CD4-positive, alpha-beta T cell treated with Interleukin-15 for 1 hour (primary cell): ENCODE data around the gene STK10.
"Not testable (repeated sequence)": the region's sequence is repeated elsewhere in the genome, so short reads cannot be mapped to it uniquely, and the experiment has no call there.

Source experiments
- DNase-seq: peaks from one replicate; pipeline ENCODE4 v3.0.0-alpha.2; 2020

Gene STK10

GRCh38 chr5:172164769-172165212 is 23.2 kb downstream of the STK10 start:
- DNase-seq = no peak

DNA sequence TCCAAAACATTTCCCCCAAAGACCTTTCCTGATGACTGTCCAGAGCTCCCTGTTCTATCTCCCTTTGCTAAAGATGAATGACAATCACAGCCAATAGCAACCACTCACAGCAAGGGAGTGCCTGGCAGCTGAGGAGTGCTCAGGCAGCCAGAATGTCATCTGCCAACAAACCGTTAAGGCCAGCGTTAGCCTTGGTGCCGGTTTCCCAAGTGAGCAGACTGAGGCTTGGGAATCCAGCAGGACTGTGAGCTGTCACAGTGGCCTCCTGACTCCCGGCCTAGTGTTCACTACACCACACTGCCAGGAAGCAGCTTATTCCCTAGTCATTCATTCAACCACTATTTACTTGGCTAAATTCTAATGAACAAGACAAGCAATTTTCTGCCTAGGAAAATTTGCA is 24.7 kb downstream of the STK10 start:
- no peak for DNase-seq

DNA sequence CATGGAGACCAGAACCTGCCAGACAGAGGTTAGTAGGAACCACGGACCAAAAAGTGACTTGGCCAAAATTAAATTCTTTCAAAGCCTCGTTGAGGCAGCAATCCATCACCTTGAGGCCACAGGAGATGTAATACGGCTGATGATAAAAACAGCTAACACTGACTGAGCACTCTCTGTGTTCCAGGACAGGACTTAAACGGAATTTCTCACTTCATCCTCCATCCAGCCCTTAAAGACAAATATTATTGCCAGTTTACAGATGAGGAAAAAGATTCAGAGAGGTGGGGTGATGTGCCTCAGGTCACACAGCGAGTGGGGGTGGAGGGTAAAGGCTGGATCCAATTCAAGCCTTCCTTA is 25.1 kb downstream of the STK10 start:
- DNase-seq = no peak

DNA sequence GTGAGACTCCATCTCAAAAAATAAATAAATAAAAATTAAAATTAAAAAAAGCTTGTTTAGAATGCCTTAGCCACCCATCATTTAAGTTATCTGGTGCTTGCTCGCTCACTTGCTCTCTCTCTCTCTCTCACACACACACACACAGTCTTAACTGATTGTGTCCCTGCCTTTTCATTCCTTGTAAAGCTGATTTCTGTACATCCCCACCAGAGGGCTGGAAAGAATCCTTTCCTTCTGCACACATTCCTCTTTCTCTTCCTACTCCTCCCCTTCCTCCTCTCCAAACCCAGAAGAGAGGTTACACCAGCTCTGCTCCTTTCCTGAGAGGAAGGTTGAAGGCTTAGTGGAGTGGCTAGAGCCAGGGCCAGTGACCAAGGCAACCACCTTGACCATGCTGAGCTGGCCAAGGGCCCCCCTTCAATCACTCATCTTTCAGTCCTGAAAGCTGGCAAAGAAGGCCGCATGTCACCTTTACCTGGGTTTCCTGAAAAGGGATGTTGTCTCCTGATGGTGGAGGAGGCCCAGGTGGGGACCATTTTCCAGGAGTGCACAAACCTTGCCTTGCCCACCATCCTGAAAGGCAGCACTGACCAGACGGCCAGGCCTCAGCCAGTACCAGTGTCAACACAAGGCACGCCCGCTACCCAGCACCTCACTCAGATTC is 25.6 kb downstream of the STK10 start:
- no peak for DNase-seq

GRCh38 chr5:172160506-172160905 is 27.5 kb downstream of the STK10 start:
- DNase-seq = no peak

GRCh38 chr5:172159016-172159415 is 29.0 kb downstream of the STK10 start:
- DNase-seq = no peak

DNA sequence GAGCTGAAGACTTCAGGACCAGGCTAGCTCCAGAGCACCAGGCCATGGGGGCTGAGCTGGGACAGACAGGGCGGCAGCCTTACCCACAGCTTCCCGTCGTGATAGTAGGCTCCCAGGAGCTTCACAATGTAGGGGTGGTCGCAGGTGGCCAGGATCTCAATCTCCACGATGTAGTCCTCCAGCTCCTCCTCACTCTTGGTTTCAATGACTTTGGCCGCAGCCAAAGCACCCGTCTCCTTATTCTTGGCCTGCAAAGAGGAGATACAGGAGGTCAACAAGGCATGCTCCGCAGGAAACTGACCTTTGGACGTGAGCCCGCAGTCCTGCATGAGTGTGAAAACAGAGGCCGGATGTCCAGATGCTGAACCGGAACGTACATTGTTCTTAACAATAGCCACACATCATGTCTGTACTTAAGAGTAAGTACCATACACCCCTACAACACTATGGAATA is 31.5 kb downstream of the STK10 start:
- DNase-seq = no peak

GRCh38 chr5:172155101-172155500 is 32.9 kb downstream of the STK10 start:
- DNase-seq = not testable (repeated sequence)

DNA sequence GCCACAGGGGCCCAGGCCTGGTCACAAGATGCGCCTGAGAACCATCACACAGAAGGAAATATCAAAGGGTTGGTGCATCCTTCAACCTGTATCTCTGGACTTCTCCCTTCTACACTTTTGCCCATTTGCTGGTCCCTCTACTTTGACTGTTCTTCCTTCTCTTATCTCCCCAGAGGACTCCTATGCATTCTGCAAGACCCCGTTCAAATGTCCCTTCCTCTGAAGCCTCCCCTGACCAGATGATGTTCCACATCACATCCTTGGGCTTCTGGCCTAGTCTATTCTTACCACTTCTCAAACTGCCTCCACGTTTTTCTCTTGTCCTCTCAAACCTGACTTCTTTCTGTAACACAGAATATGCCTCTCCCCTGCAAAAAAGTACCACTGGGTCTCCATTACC is 34.3 kb downstream of the STK10 start:
- no peak for DNase-seq

DNA sequence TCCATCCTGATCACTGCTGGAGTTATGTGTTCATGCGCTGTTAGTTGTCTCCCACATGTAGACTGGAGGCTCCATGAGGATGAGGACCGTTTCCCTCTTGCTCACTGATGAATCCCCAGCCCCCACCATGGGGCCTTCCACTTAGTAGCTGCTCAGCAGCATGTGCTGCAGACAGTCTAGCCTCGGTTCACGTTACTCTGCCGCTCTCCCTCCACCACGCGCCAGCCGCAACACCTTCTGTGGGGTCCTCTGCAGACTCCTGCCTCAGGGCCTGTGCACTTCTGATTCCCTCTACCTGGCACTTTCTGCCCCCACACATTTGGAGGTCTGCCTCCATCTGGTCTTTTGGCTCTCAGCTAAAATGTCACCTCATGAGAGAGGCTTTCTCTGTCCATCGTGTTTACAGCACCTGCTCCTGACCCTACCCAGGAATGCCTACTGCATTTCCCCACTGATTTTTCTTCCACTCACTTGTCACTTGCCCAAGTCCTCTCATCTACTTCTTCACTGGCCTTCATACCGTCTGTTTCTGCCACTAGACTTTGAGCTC is 36.3 kb downstream of the STK10 start:
- DNase-seq = no peak

DNA sequence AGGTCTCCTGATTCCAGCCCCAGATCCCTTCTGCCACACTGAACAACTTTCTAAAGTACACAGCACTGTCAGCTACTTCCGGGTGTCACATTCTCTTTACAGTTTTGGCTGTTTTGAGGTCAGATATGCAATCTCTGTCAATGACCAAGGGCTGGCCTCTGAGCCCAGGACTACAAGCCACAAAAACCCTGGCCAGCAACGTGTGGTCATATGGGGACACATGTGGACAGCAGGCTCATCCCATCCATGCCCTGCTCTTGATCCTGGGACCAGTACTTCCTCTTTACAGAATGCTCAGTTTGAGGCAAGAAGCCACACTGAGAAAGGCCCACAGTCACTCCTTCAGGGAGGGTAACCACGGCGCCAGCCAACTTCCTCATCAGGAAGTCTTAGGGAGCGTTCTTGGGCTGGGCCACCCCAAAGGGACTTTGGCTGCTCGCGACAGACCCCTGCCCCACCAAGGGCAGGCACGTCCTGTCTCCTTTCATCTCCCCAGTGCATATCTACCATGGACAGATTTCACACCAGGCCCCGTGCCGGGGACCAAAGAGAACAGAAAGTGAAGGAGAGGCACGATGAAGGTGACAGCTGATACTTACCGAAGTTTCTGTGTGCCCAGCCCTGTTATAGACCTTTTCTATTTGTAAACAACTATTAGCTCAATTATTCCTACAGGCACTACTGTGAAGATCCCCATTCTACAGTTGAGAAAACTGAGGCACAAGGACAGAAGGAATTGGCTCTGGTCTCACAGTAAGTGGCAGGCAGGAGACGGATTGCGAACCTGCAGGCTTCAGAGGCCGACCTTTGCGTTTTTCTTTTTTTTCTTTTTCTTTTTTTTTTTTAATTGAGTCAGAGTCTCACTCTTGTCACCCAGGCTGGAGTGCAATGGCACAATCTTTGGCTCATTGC is 37.3 kb downstream of the STK10 start:
- DNase-seq = peak; percentile 68

DNA sequence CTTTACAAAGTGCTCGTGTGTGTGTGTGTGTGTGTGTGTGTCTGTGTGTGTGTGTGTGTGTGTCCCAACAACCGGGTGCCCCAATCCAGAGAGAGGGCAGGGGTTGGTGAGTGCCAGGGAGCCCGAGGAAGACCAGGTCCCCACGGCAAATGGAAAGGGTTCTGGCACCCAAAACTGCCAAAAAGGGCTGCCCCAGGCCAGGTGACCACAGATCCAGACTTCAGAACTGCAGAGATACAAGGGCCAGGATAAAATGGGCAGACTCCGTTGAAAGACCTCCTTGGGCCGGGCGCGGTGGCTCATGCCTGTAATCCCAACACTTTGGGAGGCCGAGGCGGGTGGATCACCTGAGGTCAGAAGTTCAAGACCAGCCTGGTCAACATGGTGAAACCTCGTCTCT is 38.5 kb downstream of the STK10 start:
- not testable (repeated sequence) for DNase-seq

- no peak for DNase-seq
These were observed 39.0 kb downstream of the STK10 start for GRCh38 chr5:172149073-172149472.

- DNase-seq = no peak
These were observed 39.6 kb downstream of the STK10 start for GRCh38 chr5:172148381-172148780.

DNA sequence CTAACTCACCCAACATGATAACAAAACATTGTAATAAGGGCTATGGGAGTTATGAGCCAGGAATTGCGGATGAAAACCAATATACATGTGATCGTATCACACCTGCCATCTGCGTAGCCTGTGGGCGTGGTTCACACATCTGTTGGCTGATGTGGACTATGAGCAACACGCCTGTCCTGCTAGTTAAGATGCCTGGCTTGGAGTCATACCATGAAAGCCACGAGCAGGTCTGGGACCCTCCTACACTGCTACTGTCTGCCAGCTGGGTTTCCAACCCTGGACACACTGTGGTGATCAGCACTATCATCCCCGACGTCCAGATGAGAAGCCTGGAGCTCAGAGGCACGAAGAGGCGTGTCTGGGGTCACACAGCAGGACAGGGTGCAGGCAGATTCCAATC is 40.2 kb downstream of the STK10 start:
- no peak for DNase-seq

- no peak for DNase-seq
These were observed 41.3 kb downstream of the STK10 start for GRCh38 chr5:172146748-172147092.

DNA sequence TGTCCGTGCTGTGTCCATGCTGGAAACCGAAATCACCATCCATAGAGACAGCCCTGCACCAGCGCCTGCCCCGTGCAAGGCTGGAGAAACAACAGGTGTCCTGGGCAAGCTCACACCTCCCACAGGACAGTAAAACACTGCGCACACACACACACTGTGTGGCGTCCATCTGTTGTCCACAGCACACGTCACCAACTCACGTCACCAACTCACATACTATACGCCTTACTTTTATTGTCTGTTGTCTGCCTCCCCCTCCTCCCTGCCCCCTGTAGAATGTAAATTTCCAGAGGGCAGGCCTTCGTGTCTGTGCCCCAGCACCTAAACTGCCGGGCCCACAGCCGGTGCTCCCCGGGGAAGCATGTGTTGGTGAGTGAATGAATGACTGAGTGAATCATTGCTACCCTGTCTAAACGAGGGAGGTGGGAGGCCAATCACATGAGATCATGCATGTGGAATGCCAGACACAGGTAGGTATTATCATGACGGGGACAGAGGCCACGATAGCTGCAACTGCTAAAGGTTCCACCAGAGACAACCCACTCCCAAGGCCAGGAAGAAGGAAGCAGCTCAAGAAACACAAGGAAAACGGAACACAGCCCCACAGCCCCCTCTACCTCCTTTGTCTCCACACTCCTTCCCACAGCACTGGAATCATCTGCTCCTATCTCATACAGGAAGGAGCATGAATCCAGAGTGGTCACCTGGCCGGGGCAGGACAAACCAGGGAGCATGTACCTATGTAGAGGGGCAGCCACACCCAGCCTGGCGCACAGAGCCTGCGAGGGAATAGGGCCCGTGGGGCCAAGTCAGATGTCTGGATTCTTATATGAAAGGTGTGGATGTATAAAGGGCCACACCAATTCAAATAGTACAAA is 41.9 kb downstream of the STK10 start:
- no peak for DNase-seq

DNA sequence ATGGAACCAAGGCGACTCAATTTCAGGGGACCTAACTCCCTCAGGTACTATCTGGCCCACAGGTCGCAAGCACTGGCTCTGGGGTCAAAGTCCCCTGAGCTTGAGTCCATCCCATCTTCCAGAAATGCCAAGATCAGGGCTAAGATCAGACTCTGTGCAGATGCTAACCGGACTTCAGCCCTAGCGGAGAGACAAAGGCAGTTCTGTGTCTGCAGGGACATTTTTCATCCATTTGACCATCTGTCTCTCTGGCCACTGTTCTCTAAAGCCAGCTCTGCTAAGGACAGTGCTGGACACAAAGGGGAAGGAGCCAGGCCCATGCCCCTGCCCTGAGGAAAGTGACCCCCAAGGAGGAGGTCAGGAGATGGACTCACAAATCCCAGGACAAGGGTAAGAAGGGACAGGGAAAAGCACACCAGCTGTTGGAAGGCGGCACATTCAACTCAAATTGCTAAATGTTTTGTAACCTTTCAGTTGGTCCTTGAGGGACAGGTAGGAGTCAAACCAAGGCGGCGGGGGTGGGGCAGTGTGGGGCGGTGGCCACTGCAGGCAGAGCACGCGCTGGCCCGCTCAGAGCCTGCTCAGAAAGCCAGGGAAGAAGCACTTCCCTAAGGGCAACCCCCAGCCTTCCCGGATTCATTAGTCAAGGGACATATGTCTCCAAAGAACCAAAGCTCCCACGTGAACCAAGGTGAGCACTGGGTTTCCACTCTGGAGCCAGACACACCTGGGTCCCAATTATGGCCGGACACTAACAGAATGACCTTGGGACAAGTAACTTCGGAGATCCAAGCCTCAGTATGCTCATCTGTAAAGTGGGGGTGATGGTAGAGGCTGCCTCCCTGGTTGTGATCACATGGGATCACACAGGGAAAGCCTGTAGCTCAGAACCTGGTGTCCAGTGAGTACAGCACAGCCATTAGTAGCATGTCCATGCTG is 42.8 kb downstream of the STK10 start:
- DNase-seq = no peak

- no peak for DNase-seq
These were observed 43.7 kb downstream of the STK10 start for GRCh38 chr5:172144291-172144815.

DNA sequence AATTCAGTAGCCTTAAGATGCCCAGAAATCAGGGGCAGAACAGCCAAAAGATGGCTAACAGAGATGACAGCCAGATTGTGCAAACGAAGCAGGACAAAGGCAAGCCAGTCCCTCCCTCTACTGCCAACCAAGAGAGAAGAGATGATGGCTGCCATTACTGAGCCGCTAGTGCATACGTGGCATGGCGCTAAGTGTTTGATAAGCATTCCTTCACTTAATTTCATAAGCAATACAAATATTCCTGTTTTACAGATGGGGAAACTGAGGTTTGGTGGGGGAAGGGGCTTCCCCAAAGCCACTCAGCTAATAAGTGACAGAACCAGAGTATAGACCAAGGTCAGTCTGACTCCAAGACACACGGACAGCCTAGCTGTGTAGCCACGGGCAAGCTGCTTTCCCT is 44.1 kb downstream of the STK10 start:
- no peak for DNase-seq

GRCh38 chr5:172142709-172143215 is 45.3 kb downstream of the STK10 start:
- DNase-seq = no peak
